ENCODE results near the gene CSRP1.
"Not testable (repeated sequence)": the region's sequence is repeated elsewhere in the genome, so short reads cannot be mapped to it uniquely, and the experiment has no call there.

CSRP1 gene

GRCh38 chr1:201537891-201538611 lies 31.1 kb upstream of the CSRP1 start:
- DNase-seq (ENCODE audit: low read depth in 2 of 2), result no peak

- DNase-seq (ENCODE audit: low read depth in 2 of 2), result no peak
Measured at GRCh38 chr1:201537467-201537866, 30.5 kb upstream of the CSRP1 start.

- no peak for DNase-seq (ENCODE audit: low read depth in 2 of 2)
Measured at GRCh38 chr1:201537028-201537427, 30.1 kb upstream of the CSRP1 start.

GRCh38 chr1:201536558-201536957 lies 29.6 kb upstream of the CSRP1 start:
- DNase-seq (ENCODE audit: low read depth in 2 of 2), result no peak

- no peak for DNase-seq (ENCODE audit: low read depth in 2 of 2)
Measured at GRCh38 chr1:201535919-201536245, 29.0 kb upstream of the CSRP1 start.

GRCh38 chr1:201535046-201535918 lies 28.4 kb upstream of the CSRP1 start:
- no peak for DNase-seq (ENCODE audit: low read depth in 2 of 2)

GRCh38 chr1:201533836-201534235 lies 26.9 kb upstream of the CSRP1 start:
- DNase-seq (ENCODE audit: low read depth in 2 of 2), result no peak

- DNase-seq (ENCODE audit: low read depth in 2 of 2), result no peak
Measured at GRCh38 chr1:201531551-201532425, 24.9 kb upstream of the CSRP1 start.

GRCh38 chr1:201530741-201531531 lies 24.0 kb upstream of the CSRP1 start:
- DNase-seq (ENCODE audit: low read depth in 2 of 2), result peak in 1 of 2 donors; percentile 61

- no peak for DNase-seq (ENCODE audit: low read depth in 2 of 2)
Measured at GRCh38 chr1:201528631-201529252, 21.8 kb upstream of the CSRP1 start.

- no peak for DNase-seq (ENCODE audit: low read depth in 2 of 2)
Measured at GRCh38 chr1:201527879-201528278, 21.0 kb upstream of the CSRP1 start.

GRCh38 chr1:201525193-201525778 lies 18.4 kb upstream of the CSRP1 start:
- no peak for DNase-seq (ENCODE audit: low read depth in 2 of 2)

GRCh38 chr1:201520046-201520575 lies 13.2 kb upstream of the CSRP1 start:
- not testable (repeated sequence) for DNase-seq (ENCODE audit: low read depth in 2 of 2)

GRCh38 chr1:201518071-201518470 lies 11.1 kb upstream of the CSRP1 start:
- DNase-seq (ENCODE audit: low read depth in 2 of 2), result no peak

- DNase-seq (ENCODE audit: low read depth in 2 of 2), result no peak
Measured at GRCh38 chr1:201517631-201518030, 10.7 kb upstream of the CSRP1 start.

- DNase-seq (ENCODE audit: low read depth in 2 of 2), result no peak
Measured at GRCh38 chr1:201516511-201517127, 9.7 kb upstream of the CSRP1 start.

- DNase-seq (ENCODE audit: low read depth in 2 of 2), result no peak
Measured at GRCh38 chr1:201515895-201516294, 9.0 kb upstream of the CSRP1 start.

GRCh38 chr1:201515062-201515750 lies 8.3 kb upstream of the CSRP1 start:
- no peak for DNase-seq (ENCODE audit: low read depth in 2 of 2)

- DNase-seq (ENCODE audit: low read depth in 2 of 2), result no peak
Measured at GRCh38 chr1:201514466-201514865, 7.5 kb upstream of the CSRP1 start.
